Ascending aorta (tissue), 2 donors: ENCODE data around the gene HID1. TPM values are rescaled to one million over a fixed set of nuclear protein-coding genes. Genes with fewer than 3 reads are reported as not detected.

Experiments used
- DNase-seq, 2 donors: peaks; one replicate each; pipeline ENCODE4 v3.0.0-alpha.2; 2019; ENCODE audit warnings: low spot score in 2 of 2
- H3K27ac ChIP-seq, 2 donors: fragments of 200-600 bp; sonication (generic); one replicate each; pipeline ENCODE4 v1.5.1; 2016 to 2017; ENCODE audit warnings: mild to moderate bottlenecking in 1 of 2
- H3K27me3 ChIP-seq: fragments of 200-600 bp; sonication (generic); one replicate; pipeline ENCODE4 v1.5.1; 2017
- H3K36me3 ChIP-seq, 2 donors: fragments of 200-600 bp; sonication (generic); one replicate each; pipeline ENCODE4 v1.5.1; 2016
- H3K4me1 ChIP-seq, 2 donors: fragments of 200-600 bp; sonication (generic); one replicate each; pipeline ENCODE4 v1.5.1; 2016 to 2017; ENCODE audit warnings: mild to moderate bottlenecking in 1 of 2
- H3K4me3 ChIP-seq, 2 donors: fragments of 200-600 bp; sonication (generic); one replicate each; pipeline ENCODE4 v1.5.1; 2016 to 2017; ENCODE audit warnings: mild to moderate bottlenecking in 1 of 2
- H3K9me3 ChIP-seq, 2 donors: fragments of 200-600 bp; sonication (generic); one replicate each; pipeline ENCODE4 v1.5.1; 2016
- intact Hi-C: fragments of 100-400 bp; cut with DNase I; formaldehyde crosslinking; loops from one replicate; pipeline ENCODE4 v1.15.1; 2023
- total RNA-seq: library from RNA; depleted of rRNA; stranded (reverse); fragments of >200 nt; gene quantifications from one replicate; pipeline ENCODE4 v1.1.0, GENCODE V29; 2016
- TF ChIP-seq, protein P1 (sequence below), 3 experiments: fragments of 200-600 bp in 2 of 3; fragments of 450-650 bp in 1 of 3; sonication (generic) in 2 of 3; IDR thresholded peaks; one replicate each; pipeline ENCODE4 v1.5.1; 2016 to 2019; ENCODE audit warnings: antibody characterized with exemption in 3 of 3, mild to moderate bottlenecking in 1 of 3, moderate library complexity in 1 of 3

HID1 gene
- total RNA-seq, 1 donor from 2014 or later, result 103 TPM

DNA sequence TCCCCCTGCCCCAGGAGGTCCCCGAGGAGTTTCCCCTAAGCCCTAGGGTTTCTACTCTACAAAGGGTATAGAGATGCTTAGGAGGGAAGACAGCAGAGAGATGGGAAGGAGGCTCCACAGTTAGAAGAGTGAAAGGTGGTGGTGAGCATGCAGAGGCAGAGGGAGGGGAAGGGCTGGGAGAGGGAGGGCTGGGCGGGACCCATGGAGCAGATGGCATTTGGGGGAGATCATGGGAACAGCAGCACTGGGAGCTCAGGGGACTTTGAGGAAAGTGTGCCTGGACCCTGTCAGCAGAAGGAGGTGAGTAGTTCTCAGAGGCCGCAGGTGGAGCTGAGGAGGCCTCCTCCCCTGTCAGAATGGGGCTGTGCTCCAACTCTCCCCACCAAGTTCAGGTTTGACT is 37.5 kb downstream of the HID1 start:
- H3K36me3 ChIP-seq, result no peaks in the 10 kb centered on the region
- H3K4me1 ChIP-seq, result peaks cover 0 to 5% of the 10 kb centered on the region in 2 donors
- no peaks in the 10 kb centered on the region for H3K9me3 ChIP-seq
- H3K27ac ChIP-seq, result no peak overlapping the region
- peaks cover 19% of the 10 kb centered on the region for H3K27me3 ChIP-seq
- H3K4me3 ChIP-seq, result no peak overlapping the region
- TF ChIP-seq, protein P1, sequence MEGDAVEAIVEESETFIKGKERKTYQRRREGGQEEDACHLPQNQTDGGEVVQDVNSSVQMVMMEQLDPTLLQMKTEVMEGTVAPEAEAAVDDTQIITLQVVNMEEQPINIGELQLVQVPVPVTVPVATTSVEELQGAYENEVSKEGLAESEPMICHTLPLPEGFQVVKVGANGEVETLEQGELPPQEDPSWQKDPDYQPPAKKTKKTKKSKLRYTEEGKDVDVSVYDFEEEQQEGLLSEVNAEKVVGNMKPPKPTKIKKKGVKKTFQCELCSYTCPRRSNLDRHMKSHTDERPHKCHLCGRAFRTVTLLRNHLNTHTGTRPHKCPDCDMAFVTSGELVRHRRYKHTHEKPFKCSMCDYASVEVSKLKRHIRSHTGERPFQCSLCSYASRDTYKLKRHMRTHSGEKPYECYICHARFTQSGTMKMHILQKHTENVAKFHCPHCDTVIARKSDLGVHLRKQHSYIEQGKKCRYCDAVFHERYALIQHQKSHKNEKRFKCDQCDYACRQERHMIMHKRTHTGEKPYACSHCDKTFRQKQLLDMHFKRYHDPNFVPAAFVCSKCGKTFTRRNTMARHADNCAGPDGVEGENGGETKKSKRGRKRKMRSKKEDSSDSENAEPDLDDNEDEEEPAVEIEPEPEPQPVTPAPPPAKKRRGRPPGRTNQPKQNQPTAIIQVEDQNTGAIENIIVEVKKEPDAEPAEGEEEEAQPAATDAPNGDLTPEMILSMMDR (IDR thresholded peaks at IDR 0.05), result no peak
- intact Hi-C loops, result no loop called here
- DNase-seq, result no peak

DNA sequence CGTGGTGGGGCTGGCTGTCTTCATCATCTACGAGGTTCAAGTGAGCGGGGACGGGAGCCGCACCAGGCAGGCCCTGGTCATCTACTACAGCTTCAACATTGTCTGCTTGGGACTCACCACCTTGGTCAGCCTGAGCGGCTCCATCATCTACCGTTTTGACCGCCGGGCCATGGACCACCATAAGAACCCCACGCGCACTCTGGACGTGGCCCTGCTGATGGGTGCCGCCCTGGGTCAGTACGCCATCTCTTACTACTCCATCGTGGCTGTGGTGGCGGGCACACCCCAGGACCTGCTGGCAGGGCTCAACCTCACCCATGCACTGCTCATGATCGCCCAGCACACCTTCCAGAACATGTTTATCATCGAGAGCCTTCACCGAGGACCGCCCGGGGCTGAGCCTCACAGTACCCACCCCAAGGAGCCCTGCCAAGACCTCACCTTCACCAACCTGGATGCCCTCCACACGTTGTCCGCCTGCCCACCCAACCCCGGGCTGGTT is 42.0 kb downstream of the HID1 start:
- no peak overlapping the region for H3K27ac ChIP-seq
- H3K9me3 ChIP-seq, result no peaks in the 10 kb centered on the region
- no peak overlapping the region for H3K4me3 ChIP-seq
- TF ChIP-seq, protein P1 (IDR thresholded peaks at IDR 0.05), result no peak
- no peak for DNase-seq
- H3K4me1 ChIP-seq, result peaks cover 0 to 2% of the 10 kb centered on the region in 2 donors
- H3K27me3 ChIP-seq, result peaks cover 7% of the 10 kb centered on the region
- H3K36me3 ChIP-seq, result no peaks in the 10 kb centered on the region
- intact Hi-C loops, result no loop called here

DNA sequence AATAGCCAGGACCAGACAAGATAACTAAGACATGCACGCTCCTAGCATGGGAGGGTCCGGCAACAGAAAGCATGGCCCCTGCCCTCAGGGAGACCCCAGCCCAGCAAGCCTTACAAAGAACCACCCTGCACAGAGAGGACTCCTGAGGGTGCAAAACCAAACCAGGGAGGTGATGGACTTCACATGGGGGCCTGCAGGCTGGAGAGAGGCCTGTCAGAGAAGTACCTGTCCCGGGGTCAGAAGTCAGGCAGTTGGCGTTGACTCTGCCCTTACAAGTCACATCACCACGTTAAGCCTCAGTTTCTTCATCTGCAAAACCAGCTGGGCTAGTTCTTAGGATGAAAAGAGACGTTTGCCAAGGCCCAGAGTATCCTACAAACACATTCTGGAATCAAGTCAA is 43.8 kb downstream of the HID1 start:
- Histone ChIP-seq H3K9me3 (no peaks in the 10 kb centered on the region), H3K27me3 (peaks cover 9% of the 10 kb centered on the region), H3K4me1 (peaks cover under 1 to 5% of the 10 kb centered on the region in 2 donors), H3K36me3 (no peaks in the 10 kb centered on the region), H3K27ac (no peak overlapping the region), H3K4me3 (no peak overlapping the region)
- intact Hi-C loops, result no loop called here
- TF ChIP-seq, protein P1 (IDR thresholded peaks at IDR 0.05), result no peak
- no peak for DNase-seq

DNA sequence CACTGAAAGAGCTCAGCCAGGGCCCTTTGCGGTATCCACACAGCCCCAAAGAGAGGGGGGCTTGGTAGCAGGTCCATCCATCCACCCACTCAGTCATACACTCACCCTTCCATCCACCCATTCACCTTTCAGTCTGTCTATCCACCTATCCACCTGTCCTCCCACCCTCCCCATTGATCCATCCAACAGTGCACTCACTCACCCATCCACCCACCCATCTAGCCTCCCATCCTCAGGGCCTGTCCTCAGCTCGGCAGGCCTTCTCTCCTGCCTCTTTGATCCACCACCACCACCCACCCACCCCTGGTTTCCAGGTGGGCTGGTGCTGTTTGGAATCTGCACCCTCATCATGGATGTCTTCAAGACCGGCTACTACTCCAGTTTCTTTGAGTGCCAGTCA is 47.3 kb downstream of the HID1 start:
- no peaks in the 10 kb centered on the region for H3K9me3 ChIP-seq
- no peaks in the 10 kb centered on the region for H3K36me3 ChIP-seq
- peaks cover 10 to 11% of the 10 kb centered on the region in 2 donors for H3K4me1 ChIP-seq
- H3K27me3 ChIP-seq, result peaks cover 31% of the 10 kb centered on the region
- H3K4me3 ChIP-seq, result no peak overlapping the region
- TF ChIP-seq, protein P1 (IDR thresholded peaks at IDR 0.05), result no peak
- no peak overlapping the region for H3K27ac ChIP-seq
- DNase-seq, result no peak
- intact Hi-C loops, result no loop called here

DNA sequence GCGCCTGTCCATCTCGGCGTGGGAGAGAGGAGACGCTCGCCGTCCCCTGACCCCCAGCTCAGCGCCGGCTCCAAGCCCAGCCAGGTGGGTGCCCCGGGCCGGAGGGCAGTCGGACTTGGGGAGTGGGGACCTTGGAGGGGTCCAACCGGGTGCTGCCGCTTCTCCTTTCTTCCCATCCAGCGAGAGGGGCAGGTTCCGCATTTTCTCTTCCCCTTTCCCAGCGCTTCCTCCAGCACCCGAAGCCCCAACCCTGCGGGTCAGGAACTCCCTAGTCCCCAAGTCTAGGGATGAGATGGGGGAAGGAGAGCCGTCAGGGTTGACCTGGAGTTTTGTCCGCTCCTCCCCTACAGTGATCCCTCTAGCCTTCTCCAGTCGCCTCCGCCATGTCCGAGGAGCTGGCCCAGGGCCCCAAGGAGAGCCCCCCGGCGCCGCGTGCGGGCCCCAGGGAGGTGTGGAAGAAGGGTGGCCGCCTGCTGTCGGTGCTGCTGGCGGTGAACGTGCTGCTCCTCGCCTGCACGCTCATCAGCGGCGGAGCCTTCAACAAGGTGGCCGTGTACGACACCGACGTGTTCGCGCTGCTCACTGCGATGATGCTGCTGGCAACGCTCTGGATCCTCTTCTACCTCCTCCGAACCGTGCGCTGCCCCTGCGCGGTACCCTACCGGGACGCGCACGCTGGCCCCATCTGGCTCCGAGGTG is 48.2 kb downstream of the HID1 start, which contains the start of gene OTOP2:
Gene OTOP2, plus strand, starts transcription at position 24 of the 699 bp plus-strand sequence. Its CDS starts 360 bp downstream, at position 384.
- Histone ChIP-seq H3K4me3 (peak within 1 kb of the TSS; percentile 41 to 55), H3K9me3 (no peaks in the 10 kb centered on the region), H3K27me3 (peaks cover 31% of the 10 kb centered on the region), H3K27ac (no peak within 1 kb of the TSS), H3K36me3 (no peaks in the 10 kb centered on the region), H3K4me1 (peaks cover 10 to 11% of the 10 kb centered on the region in 2 donors)
- intact Hi-C loops, result no loop called here
- DNase-seq, result no peak
- TF ChIP-seq, protein P1 (IDR thresholded peaks at IDR 0.05), result no peak
